Right lobe of liver (tissue), 6 donors: Measurements from ENCODE around the gene IL1A. TPM values are rescaled to one million over a fixed set of nuclear protein-coding genes. Genes with fewer than 3 reads are reported as not detected.
A peak's percentile ranks its signal among the peaks of the same experiment; 100 is the strongest.

Source experiments
- ATAC-seq, 4 donors: fragments of 200-7000 bp; cut with Tn5 transposase; one replicate each; pipeline ENCODE4 v1.9.1; 2020; ENCODE audit warnings: mild to moderate bottlenecking in 4 of 4, moderate library complexity in 4 of 4
- DNase-seq, 3 donors: peaks; one replicate each; pipeline ENCODE4 v3.0.0-alpha.2; 2020
- H3K27ac ChIP-seq, 3 donors: fragments of 200-600 bp; one replicate each; pipeline ENCODE4 v1.8.0; 2022
- H3K27me3 ChIP-seq, 2 donors: fragments of 200-600 bp; one replicate each; pipeline ENCODE4 v1.8.0; 2022
- H3K36me3 ChIP-seq, 4 donors: fragments of 200-600 bp; sonication (generic) in 1 of 4; one replicate each; pipeline versions ENCODE4 v1.5.1 to v1.8.0; 2017 to 2022; ENCODE audit warnings: control low read depth in 1 of 4
- H3K4me1 ChIP-seq, 4 donors: fragments of 200-600 bp; sonication (generic) in 1 of 4; one replicate each; pipeline versions ENCODE4 v1.5.1 to v1.8.0; 2017 to 2022; ENCODE audit warnings: control low read depth in 1 of 4
- H3K4me3 ChIP-seq, 3 donors: fragments of 200-600 bp; one replicate each; pipeline ENCODE4 v1.8.0; 2022
- H3K9me3 ChIP-seq, 4 donors: fragments of 200-600 bp; sonication (generic) in 1 of 4; one replicate each; pipeline versions ENCODE4 v1.5.1 to v1.8.0; 2017 to 2022; ENCODE audit warnings: control low read depth in 1 of 4
- POLR2A ChIP-seq: fragments of 450-650 bp; IDR thresholded peaks from one replicate; pipeline ENCODE4 v1.6.1; 2017; ENCODE audit warnings: antibody characterized with exemption, mild to moderate bottlenecking
- WGBS: methylation state at CpG from one replicate; pipeline ENCODE4 v1.1.6; 2018; ENCODE audit warnings: low coverage, low lambda C conversion rate; ENCODE audit not compliant: insufficient coverage; ENCODE audit errors: missing lambda C conversion rate; 5-methylcytosine and 5-hydroxymethylcytosine counted together
- intact Hi-C, 2 donors: fragments of 100-400 bp; cut with DNase I; formaldehyde crosslinking; loops; one replicate each; pipeline versions ENCODE4 v1.11.2 to v1.14.1; 2022
- total RNA-seq, 6 experiments: library from RNA; depleted of rRNA in 2 of 6; stranded (reverse); fragments of >200 nt in 2 of 6; fragmentation: NEBNext Ultra II Directional in 3 of 6; extraction: Animal tissue kit (Norgen Biotek cat#: 25700) in 3 of 6; gene quantifications; one replicate each; pipeline versions ENCODE4 v1.1.0 to v1.2.4, GENCODE V29; 2016 to 2023
- TF ChIP-seq, protein P1 (sequence below), 4 donors: fragments of 200-600 bp in 3 of 4; fragments of 450-650 bp in 1 of 4; IDR thresholded peaks; one replicate each; pipeline versions ENCODE4 v1.5.1 to v1.8.0; 2016 to 2022; ENCODE audit warnings: antibody characterized with exemption in 4 of 4, mild to moderate bottlenecking in 2 of 4
- donor health status: DM: no; HTN: yes; CAD: no.
- donor health status: DM: no; HTN: no; CAD: no.
- donor health status: DM: no; HTN: no; CAD: no.
- donor health status: DM: no; HTN: yes; CAD: no.
- donor health status: DM: no; HTN: yes; CAD: no.

IL1A gene
- total RNA-seq, 6 experiments from 2014 or later, result not detected

DNA sequence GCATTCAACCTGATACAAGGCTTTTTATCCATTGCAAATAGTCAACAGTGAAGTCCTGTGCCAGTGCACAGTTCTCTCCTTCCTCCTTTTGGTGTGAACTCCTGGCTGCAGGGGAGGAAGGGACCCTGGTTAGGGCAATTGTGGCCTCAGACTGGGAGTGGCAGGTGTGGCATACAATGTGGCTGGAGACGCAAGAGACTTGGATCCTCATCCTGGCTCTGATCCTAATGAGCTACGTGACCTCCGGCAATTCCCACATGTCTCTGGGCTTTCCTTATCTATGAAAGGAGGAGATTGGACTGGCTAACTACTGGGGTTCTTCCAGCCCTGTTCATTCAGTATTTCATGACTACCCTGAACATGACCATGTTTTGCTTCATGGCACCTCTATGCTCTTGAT lies 10.5 kb upstream of the IL1A start:
- Histone ChIP-seq H3K36me3 (no peaks in the 10 kb centered on the region), H3K27me3 (no peaks in the 10 kb centered on the region), H3K9me3 (no peaks in the 10 kb centered on the region), H3K4me1 (peaks cover 0 to 16% (median 2%) of the 10 kb centered on the region in 4 donors), H3K4me3 (no peak overlapping the region), H3K27ac (no peak overlapping the region)
- DNase-seq (no peak), ATAC-seq (peak in 1 of 4 donors; percentile 32)
- TF ChIP-seq, protein P1, sequence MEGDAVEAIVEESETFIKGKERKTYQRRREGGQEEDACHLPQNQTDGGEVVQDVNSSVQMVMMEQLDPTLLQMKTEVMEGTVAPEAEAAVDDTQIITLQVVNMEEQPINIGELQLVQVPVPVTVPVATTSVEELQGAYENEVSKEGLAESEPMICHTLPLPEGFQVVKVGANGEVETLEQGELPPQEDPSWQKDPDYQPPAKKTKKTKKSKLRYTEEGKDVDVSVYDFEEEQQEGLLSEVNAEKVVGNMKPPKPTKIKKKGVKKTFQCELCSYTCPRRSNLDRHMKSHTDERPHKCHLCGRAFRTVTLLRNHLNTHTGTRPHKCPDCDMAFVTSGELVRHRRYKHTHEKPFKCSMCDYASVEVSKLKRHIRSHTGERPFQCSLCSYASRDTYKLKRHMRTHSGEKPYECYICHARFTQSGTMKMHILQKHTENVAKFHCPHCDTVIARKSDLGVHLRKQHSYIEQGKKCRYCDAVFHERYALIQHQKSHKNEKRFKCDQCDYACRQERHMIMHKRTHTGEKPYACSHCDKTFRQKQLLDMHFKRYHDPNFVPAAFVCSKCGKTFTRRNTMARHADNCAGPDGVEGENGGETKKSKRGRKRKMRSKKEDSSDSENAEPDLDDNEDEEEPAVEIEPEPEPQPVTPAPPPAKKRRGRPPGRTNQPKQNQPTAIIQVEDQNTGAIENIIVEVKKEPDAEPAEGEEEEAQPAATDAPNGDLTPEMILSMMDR (IDR thresholded peaks at IDR 0.05), result no peak
- no peak for TF ChIP-seq POLR2A
- 31% methylated on average over 3 of the region's 3 CpGs for WGBS
- intact Hi-C loops, result no loop called here

DNA sequence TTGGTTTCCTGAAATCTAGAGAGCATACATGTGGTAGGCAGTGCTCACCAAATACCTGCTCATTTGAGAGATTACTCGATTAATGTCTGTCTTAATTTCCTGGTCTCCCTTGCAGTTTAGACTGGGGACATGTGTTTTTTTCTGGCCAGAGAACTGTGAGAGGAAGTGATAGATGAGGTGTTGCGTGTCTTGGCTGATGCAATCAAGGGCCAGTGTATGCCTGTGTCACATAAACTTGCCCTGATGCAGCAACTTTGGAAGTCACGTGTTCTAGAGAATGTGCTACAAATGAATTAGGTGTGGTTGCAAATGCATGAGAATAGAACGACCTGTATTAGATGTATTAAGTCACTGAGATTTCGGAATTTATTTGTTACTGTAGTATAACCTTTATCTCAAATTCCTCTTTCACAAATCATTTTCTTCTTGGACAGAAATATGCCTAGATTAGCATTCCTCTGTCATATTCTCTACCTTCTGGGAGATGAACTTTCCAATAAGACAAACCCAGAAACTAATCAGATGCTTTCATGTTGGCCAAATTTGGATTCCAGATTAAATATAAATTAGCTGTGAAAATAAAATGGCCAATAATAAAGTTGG lies 9.9 kb upstream of the IL1A start:
- DNase-seq, result peak; percentile 57 to 67 (median 66)
- 27% methylated on average over 5 of the region's 5 CpGs for WGBS
- no peaks in the 10 kb centered on the region for H3K27me3 ChIP-seq

DNA sequence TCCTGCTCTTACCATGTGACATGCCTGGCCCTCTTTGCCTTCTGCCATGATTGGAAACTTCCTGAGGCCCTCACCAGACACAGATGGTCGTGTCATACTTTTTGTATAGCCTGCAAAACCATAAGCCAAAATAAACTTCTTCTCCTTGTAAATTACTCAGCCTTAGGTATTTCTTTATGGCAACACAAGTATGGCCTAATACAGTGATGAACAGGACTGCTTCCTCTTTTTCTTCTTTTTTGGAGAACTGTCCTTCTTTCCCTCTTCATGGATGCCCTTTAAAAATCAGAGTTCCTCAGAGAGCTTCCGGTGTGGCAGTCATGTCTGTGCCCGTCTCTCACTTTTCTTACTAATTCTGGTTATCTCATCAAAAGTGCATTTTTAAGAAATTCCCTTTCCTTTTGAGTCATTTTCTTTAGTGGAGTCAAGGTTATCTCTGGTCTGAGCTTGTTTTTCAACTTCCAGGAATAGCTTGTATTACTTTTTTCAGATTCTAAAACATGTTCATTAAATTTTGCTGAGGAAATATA lies 9.2 kb upstream of the IL1A start:
- Histone ChIP-seq H3K4me1 (peaks cover 0 to 16% (median 2%) of the 10 kb centered on the region in 4 donors), H3K9me3 (no peaks in the 10 kb centered on the region), H3K36me3 (no peaks in the 10 kb centered on the region), H3K4me3 (no peak overlapping the region), H3K27me3 (no peaks in the 10 kb centered on the region), H3K27ac (peak overlapping the region in 1 of 3 donors; percentile 20)
- DNase-seq (no peak), ATAC-seq (peak; percentile 27 to 39 (median 36))
- WGBS, result 40% methylated on average over 3 of the region's 3 CpGs
- intact Hi-C loops, result no loop called here
- no peak for TF ChIP-seq POLR2A
- TF ChIP-seq, protein P1 (IDR thresholded peaks at IDR 0.05), result no peak

More for the DNA sequence above, 9.9 kb upstream of the IL1A start:
- peak; percentile 80 to 91 (median 87) for ATAC-seq
- peaks cover 0 to 16% (median 2%) of the 10 kb centered on the region in 4 donors for H3K4me1 ChIP-seq
- peak overlapping the region in 1 of 3 donors; percentile 20 for H3K27ac ChIP-seq
- peak; percentile 27 for TF ChIP-seq POLR2A
- TF ChIP-seq, protein P1 (IDR thresholded peaks at IDR 0.05), result no peak
- intact Hi-C loops, result no loop called here
- no peaks in the 10 kb centered on the region for H3K9me3 ChIP-seq
- H3K36me3 ChIP-seq, result no peaks in the 10 kb centered on the region
- no peak overlapping the region for H3K4me3 ChIP-seq

DNA sequence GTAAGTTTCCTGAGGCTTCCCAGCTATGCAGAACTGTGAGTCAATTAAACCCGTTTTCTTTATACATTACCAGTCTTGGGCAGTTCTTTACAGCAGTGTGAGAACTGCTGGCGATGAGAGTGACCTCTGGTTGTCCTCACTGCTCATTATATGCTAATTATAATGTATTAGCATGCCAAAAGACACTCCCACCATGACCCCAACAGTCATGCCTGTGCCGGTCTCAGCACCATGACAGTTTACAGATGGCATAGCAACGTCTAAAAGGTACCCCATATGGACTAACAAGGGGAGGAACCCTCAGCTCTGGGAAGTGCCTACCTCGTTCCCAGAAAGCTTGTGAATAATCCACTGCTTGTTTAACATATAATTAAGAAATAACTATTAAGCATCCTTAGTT lies 8.1 kb upstream of the IL1A start:
- H3K9me3 ChIP-seq, result no peaks in the 10 kb centered on the region
- WGBS, result 80% methylated on average over 4 of the region's 5 CpGs
- peaks cover 0 to 16% (median 2%) of the 10 kb centered on the region in 4 donors for H3K4me1 ChIP-seq
- DNase-seq, result no peak
- no peak overlapping the region for H3K27ac ChIP-seq
- H3K4me3 ChIP-seq, result no peak overlapping the region
- intact Hi-C loops, result no loop called here
- H3K27me3 ChIP-seq, result no peaks in the 10 kb centered on the region
- ATAC-seq, result no peak
- no peak for TF ChIP-seq POLR2A
- TF ChIP-seq, protein P1 (IDR thresholded peaks at IDR 0.05), result no peak
- H3K36me3 ChIP-seq, result no peaks in the 10 kb centered on the region
